ENCODE measurements around the gene DUSP5. TPM values are rescaled to one million over a fixed set of nuclear protein-coding genes. Genes with fewer than 3 reads are reported as not detected.

Gene DUSP5
- total RNA-seq, 1 donor = 64.2 TPM

- H3K27me3 ChIP-seq (ENCODE audit: insufficient read depth, low read length) = peaks cover 18% of the 10 kb centered on the region
- peaks cover 71% of the 10 kb centered on the region for H3K4me1 ChIP-seq (ENCODE audit: insufficient read depth, low read length)
- no peaks in the 10 kb centered on the region for H3K9me3 ChIP-seq (ENCODE audit: low read depth, low read length)
- H3K4me3 ChIP-seq (ENCODE audit: low read length) = no peak overlapping the region
These were observed 5.2 kb downstream of the DUSP5 start for GRCh38 chr10:110502851-110503301.

GRCh38 chr10:110503528-110504110 lies 5.9 kb downstream of the DUSP5 start:
- no peaks in the 10 kb centered on the region for H3K9me3 ChIP-seq (ENCODE audit: low read depth, low read length)
- peaks cover 16% of the 10 kb centered on the region for H3K27me3 ChIP-seq (ENCODE audit: insufficient read depth, low read length)
- H3K4me1 ChIP-seq (ENCODE audit: insufficient read depth, low read length) = peaks cover 68% of the 10 kb centered on the region
- H3K4me3 ChIP-seq (ENCODE audit: low read length) = no peak overlapping the region

GRCh38 chr10:110504111-110504735 lies 6.5 kb downstream of the DUSP5 start:
- Histone ChIP-seq H3K4me1 (ENCODE audit: insufficient read depth, low read length) (peaks cover 67% of the 10 kb centered on the region), H3K4me3 (ENCODE audit: low read length) (no peak overlapping the region), H3K27me3 (ENCODE audit: insufficient read depth, low read length) (peaks cover 10% of the 10 kb centered on the region), H3K9me3 (ENCODE audit: low read depth, low read length) (no peaks in the 10 kb centered on the region)

DNA sequence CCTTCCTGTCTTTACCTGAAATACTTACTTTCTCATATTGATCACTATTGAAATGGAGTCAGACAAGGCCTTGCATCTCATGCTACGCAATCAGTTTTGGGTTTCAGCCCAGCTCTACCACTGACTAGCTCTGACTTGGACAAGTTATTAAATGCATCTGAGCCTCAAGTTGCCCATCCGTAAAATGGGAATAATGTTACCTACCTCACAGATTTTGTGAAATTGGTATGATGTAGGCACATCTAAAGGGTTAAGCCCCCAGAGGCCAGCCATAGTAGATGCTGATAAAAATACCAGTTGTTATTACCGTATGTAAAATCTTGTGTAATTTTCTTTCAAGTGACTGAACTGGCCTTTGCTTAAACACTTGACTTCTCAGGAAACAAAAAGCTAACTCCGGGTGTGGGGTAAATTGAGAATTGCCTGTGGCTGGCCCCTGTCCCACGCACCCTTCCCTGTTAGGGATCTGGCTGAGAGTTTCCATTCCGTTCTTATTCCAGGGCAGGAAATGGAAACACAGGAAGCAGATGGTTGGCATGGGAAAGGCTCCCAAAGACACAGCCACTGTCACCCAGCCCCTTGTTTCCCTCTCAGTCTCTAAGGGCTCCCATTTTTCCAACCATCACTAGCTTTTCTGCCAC lies 7.5 kb downstream of the DUSP5 start:
- H3K4me1 ChIP-seq (ENCODE audit: insufficient read depth, low read length) = peaks cover 61% of the 10 kb centered on the region
- no peak overlapping the region for H3K4me3 ChIP-seq (ENCODE audit: low read length)
- no peaks in the 10 kb centered on the region for H3K9me3 ChIP-seq (ENCODE audit: low read depth, low read length)
- no peaks in the 10 kb centered on the region for H3K27me3 ChIP-seq (ENCODE audit: insufficient read depth, low read length)

DNA sequence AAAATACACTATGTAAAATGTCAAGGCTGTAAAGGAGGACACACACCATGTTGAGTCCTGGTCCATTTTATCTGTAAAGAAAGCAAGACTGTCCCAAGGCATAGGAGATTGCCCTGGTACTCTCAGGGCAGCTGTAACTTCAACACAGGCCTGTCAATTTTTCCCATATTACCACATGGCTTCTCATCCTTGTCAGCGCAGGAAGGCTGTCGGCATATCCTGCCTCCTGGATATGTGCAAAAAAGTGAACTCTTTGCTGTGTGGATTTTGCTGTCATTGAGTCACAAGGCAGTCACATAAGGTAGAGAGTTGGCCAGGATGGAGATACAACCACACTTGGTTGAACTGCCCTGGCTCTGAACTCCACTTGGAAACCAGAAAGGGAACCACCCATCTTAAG lies 8.7 kb downstream of the DUSP5 start:
- Histone ChIP-seq H3K4me3 (ENCODE audit: low read length) (no peak overlapping the region), H3K9me3 (ENCODE audit: low read depth, low read length) (no peaks in the 10 kb centered on the region), H3K27me3 (ENCODE audit: insufficient read depth, low read length) (no peaks in the 10 kb centered on the region), H3K4me1 (ENCODE audit: insufficient read depth, low read length) (peaks cover 50% of the 10 kb centered on the region)

DNA sequence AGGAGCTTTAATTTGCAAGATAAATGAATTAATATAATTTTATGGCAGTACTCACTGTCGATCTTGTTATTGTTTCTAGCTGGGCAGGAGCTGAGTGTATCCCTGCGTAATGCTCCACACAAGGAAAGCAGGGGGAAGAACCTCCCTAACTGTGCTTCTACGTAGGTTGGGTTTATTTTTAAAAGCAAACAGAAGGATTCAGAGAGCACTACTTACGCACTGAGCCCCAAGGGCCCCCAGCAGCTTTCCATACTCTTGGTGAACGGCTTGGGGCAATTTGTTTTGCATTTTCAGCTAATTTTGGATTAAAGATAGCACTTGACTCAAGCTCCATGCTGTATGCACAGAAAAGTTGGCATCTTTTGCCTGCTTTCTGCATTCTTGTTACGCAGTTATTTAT lies 9.6 kb downstream of the DUSP5 start:
- peaks cover 41% of the 10 kb centered on the region for H3K4me1 ChIP-seq (ENCODE audit: insufficient read depth, low read length)
- H3K9me3 ChIP-seq (ENCODE audit: low read depth, low read length) = no peaks in the 10 kb centered on the region
- H3K27me3 ChIP-seq (ENCODE audit: insufficient read depth, low read length) = no peaks in the 10 kb centered on the region
- no peak overlapping the region for H3K4me3 ChIP-seq (ENCODE audit: low read length)

GRCh38 chr10:110508159-110508788 lies 10.6 kb downstream of the DUSP5 start:
- no peak overlapping the region for H3K4me3 ChIP-seq (ENCODE audit: low read length)
- H3K9me3 ChIP-seq (ENCODE audit: low read depth, low read length) = no peaks in the 10 kb centered on the region
- no peaks in the 10 kb centered on the region for H3K27me3 ChIP-seq (ENCODE audit: insufficient read depth, low read length)
- H3K4me1 ChIP-seq (ENCODE audit: insufficient read depth, low read length) = peaks cover 32% of the 10 kb centered on the region

DNA sequence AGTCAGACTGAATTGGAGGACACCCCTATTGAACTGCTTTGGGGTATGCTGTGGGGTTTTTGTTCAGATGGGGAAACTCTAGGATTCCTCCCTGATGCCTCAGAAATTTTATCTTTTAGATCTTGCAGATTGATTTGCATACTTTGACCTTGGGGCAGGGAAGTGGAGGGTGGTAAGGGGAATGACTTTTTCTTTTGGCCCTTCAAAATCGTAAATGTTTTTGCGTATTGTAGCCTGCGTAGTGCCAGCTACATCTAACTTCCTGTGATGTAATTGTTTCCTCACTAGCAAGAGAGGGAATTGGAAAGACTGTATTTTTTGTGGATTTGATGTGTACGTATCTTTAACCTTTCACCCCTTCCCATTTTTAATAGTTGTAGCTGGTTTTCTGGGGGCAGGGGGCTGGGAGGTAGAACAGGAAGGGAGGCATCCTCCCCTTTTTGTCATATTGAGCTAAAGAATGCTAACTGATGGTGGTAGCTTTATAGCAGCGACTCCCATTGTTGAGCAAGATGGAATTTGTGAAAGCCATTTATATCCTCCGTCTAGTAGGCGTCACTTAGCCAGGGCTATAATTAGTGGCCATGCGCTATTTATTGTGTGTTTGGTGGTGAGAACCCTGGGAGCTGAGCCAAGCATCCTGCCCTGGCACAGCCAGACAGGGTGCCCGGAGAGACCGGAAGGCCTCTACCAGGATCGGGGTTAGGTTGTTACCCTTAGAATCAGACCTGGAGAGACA lies 11.3 kb downstream of the DUSP5 start:
- H3K27me3 ChIP-seq (ENCODE audit: insufficient read depth, low read length) = no peaks in the 10 kb centered on the region
- H3K9me3 ChIP-seq (ENCODE audit: low read depth, low read length) = no peaks in the 10 kb centered on the region
- peaks cover 25% of the 10 kb centered on the region for H3K4me1 ChIP-seq (ENCODE audit: insufficient read depth, low read length)
- no peak overlapping the region for H3K4me3 ChIP-seq (ENCODE audit: low read length)

DNA sequence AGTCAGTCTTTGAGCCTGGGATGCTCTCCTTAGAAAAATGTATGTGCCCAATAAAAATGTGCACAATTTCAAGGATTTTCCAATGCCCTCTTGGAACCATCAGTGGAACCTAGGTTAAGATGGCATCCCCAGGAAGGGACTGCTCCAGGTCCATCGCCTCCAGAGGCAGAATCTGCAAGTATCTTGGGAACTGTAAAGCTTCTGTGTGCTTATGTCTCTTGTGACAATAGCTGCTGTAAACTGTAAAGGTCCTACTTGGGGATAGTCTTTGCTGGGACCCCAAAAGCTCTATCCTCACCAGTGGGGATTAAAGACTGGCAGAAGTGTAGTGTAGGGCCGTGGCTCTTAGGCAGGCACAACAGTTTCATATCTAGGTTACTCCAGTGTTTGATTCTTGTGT lies 11.9 kb downstream of the DUSP5 start:
- Histone ChIP-seq H3K9me3 (ENCODE audit: low read depth, low read length) (no peaks in the 10 kb centered on the region), H3K27me3 (ENCODE audit: insufficient read depth, low read length) (no peaks in the 10 kb centered on the region), H3K4me3 (ENCODE audit: low read length) (no peak overlapping the region), H3K4me1 (ENCODE audit: insufficient read depth, low read length) (peaks cover 20% of the 10 kb centered on the region)

GRCh38 chr10:110510086-110510485 lies 12.4 kb downstream of the DUSP5 start:
- H3K4me3 ChIP-seq (ENCODE audit: low read length) = no peak overlapping the region
- H3K9me3 ChIP-seq (ENCODE audit: low read depth, low read length) = no peaks in the 10 kb centered on the region
- peaks cover 14% of the 10 kb centered on the region for H3K4me1 ChIP-seq (ENCODE audit: insufficient read depth, low read length)

DNA sequence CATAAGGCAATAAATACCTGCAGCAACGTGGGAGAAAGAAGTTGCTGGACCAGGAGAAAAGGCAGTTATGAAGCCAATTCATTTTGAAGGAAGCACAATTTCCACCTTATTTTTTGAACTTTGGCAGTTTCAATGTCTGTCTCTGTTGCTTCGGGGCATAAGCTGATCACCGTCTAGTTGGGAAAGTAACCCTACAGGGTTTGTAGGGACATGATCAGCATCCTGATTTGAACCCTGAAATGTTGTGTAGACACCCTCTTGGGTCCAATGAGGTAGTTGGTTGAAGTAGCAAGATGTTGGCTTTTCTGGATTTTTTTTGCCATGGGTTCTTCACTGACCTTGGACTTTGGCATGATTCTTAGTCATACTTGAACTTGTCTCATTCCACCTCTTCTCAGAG lies 13.0 kb downstream of the DUSP5 start:
- Histone ChIP-seq H3K27me3 (ENCODE audit: insufficient read depth, low read length) (no peaks in the 10 kb centered on the region), H3K4me1 (ENCODE audit: insufficient read depth, low read length) (peaks cover 8% of the 10 kb centered on the region), H3K4me3 (ENCODE audit: low read length) (no peak overlapping the region), H3K9me3 (ENCODE audit: low read depth, low read length) (no peaks in the 10 kb centered on the region)

More at GRCh38 chr10:110510086-110510485, 12.4 kb downstream of the DUSP5 start:
- H3K27me3 ChIP-seq (ENCODE audit: insufficient read depth, low read length) = no peaks in the 10 kb centered on the region

DNA sequence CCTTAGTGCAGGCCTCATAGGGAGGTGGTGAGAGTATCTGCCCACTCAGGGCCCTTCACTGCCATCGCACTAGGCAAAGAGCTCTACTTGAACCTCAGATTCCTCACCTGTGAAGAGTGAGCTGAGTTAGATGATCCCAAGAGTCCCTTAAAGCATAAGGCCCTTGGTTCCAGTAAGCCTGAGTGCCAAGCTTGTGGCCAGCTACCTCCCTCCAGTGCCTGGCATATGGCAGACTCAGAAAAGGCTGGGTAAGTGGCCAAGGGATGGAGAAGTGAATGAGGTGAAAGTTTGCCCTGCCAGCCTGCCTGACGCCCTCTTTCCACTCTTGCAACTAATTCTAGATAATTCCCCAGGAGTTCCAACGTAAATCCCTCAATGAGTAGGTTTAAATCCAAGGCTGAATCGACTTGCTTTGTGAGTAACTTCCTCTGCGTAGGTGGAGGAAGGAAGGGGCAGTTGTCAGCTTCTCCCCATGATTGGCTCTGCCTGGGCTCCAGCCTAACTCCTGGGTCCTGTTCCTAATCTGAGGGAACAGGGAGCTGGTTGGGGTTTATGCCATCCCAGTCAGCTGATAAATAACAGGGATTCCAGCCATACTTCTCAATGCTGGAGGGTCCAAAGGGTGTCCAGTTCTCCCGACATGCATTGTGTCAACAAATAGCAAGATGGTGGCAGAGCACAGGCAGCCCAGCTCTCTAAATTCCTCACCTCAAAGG lies 14.2 kb downstream of the DUSP5 start:
- peaks cover 6% of the 10 kb centered on the region for H3K4me1 ChIP-seq (ENCODE audit: insufficient read depth, low read length)
- no peak overlapping the region for H3K4me3 ChIP-seq (ENCODE audit: low read length)
- H3K9me3 ChIP-seq (ENCODE audit: low read depth, low read length) = no peaks in the 10 kb centered on the region
- H3K27me3 ChIP-seq (ENCODE audit: insufficient read depth, low read length) = no peaks in the 10 kb centered on the region

DNA sequence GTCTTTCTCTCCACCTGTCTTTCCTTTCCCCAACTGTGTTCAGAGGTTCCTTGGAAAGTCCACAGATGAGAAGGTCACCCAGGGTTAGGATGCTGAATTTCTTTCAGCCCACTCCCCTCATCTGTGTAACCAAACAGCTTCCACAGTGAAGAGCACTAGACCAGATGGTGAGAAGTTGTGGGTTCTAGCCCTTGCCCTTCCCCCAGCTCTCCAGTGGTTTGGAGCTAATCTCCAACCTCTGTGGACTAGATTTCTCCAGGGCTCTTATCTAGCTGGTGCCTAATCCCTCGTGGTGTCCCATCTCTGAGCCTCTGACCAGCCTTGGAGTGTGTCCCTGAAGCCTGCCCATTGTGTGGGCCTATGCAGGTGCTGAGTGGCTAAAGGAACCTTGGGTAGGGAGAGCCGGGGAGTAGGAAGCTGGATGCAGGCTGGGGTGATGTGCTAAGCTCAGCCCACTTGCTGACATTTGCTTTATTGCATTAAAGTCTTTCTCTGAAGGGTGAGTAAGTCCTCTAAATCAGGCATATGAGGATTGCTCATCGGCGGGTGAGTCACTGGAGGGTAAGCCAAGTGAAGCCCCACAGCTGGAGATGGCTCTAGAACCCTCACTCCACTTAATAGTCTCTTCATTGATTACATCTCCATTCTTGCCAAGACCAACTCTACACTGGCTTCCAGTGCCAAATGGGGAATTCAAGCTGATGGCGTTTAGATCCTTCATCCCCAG lies 14.9 kb downstream of the DUSP5 start:
- H3K27me3 ChIP-seq (ENCODE audit: insufficient read depth, low read length) = no peaks in the 10 kb centered on the region
- no peak overlapping the region for H3K4me3 ChIP-seq (ENCODE audit: low read length)

DNA sequence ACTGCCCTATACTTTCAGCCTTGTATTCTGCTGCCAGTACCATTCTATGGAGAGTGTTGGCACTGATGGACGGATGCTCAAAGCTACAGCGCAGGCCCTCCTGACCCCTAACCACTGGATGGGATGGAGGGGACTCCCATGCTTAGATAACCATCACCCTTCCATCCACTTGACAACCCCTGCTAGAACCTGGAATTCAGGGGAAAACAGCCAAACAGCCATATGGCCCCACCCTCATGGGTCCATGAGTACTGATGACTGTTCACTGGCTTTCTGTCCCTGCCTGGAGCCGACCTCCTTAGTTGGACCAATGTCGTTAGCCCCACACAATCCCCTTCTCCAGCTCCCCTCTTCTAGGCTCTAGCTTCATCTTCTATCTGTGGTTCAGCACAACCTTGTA lies 16.2 kb downstream of the DUSP5 start:
- Histone ChIP-seq H3K4me3 (ENCODE audit: low read length) (no peak overlapping the region), H3K4me1 (ENCODE audit: insufficient read depth, low read length) (peaks cover 2% of the 10 kb centered on the region), H3K9me3 (ENCODE audit: low read depth, low read length) (no peaks in the 10 kb centered on the region), H3K27me3 (ENCODE audit: insufficient read depth, low read length) (no peaks in the 10 kb centered on the region)

More for the DNA sequence above, 14.9 kb downstream of the DUSP5 start:
- Histone ChIP-seq H3K4me1 (ENCODE audit: insufficient read depth, low read length) (peaks cover 6% of the 10 kb centered on the region), H3K9me3 (ENCODE audit: low read depth, low read length) (no peaks in the 10 kb centered on the region)

All from mononuclear cell (primary cell).